IPS-18a (cell line): ENCODE results near the gene TTLL8.
"Not testable (repeated sequence)": the region's sequence is repeated elsewhere in the genome, so short reads cannot be mapped to it uniquely, and the experiment has no call there.

ENCODE experiments used
- H3K27ac ChIP-seq: one replicate; pipeline ENCODE4 v1.5.1; 2013; ENCODE audit warnings: low read length
- H3K27me3 ChIP-seq: one replicate; pipeline ENCODE4 v1.6.1; 2013; ENCODE audit warnings: mild to moderate bottlenecking, low read length; ENCODE audit not compliant: control insufficient read depth, insufficient read depth
- H3K36me3 ChIP-seq: one replicate; pipeline ENCODE4 v1.6.1; 2013; ENCODE audit warnings: low read depth, low read length; ENCODE audit not compliant: control insufficient read depth
- H3K4me1 ChIP-seq: one replicate; pipeline ENCODE4 v1.6.1; 2013; ENCODE audit warnings: low read depth, low read length; ENCODE audit not compliant: control insufficient read depth
- H3K4me3 ChIP-seq: one replicate; pipeline ENCODE4 v1.5.1; 2013; ENCODE audit warnings: low read length
- H3K9ac ChIP-seq: one replicate; pipeline ENCODE4 v1.6.1; 2013; ENCODE audit warnings: mild to moderate bottlenecking, low read length, moderate library complexity
- H3K9me3 ChIP-seq: one replicate; pipeline ENCODE4 v1.6.1; 2013; ENCODE audit warnings: low read depth, low read length; ENCODE audit not compliant: control insufficient read depth

Gene TTLL8

DNA sequence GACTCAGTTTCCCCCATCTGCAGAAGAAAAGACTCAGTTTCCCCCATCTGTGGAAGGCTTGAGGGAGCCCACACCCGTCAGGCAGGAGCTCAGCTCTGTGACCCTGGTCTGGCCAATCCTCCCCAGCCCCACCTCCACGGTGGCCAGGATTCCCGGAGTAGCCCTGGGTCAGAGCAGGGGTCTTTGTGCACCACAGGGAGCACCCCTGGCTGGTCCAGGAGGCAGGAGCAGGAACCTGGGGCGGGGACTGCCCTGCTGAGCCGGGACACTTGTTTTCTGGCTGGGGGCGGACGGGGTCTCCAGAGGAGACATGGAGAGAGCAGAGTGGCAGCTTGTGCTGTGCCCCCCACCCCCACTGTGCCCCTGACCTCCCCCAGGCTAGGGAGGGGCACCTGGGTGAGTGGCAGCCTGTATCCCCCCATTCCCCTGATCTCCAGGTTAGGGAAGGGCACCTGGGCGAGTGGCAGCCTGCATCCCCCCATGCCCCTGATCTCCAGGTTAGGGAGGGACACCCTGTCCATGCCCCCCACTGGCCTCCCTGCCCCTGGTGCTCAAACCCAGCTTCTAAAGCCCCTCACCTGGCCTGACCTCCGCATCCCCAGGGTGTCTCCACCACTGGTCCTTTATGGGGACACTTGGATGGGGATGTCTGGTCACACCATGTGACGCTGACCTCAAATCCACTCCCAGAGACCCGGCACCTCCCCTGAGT, 64.3 kb downstream of the TTLL8 start:
- H3K9ac ChIP-seq = no peak overlapping the region
- H3K4me1 ChIP-seq = no peaks in the 10 kb centered on the region
- H3K4me3 ChIP-seq = no peak overlapping the region
- no peaks in the 10 kb centered on the region for H3K9me3 ChIP-seq
- no peak overlapping the region for H3K27ac ChIP-seq
- H3K36me3 ChIP-seq = no peaks in the 10 kb centered on the region
- H3K27me3 ChIP-seq = no peaks in the 10 kb centered on the region

- Histone ChIP-seq H3K4me3 (no peak overlapping the region), H3K9me3 (no peaks in the 10 kb centered on the region), H3K9ac (no peak overlapping the region), H3K4me1 (no peaks in the 10 kb centered on the region), H3K36me3 (no peaks in the 10 kb centered on the region), H3K27ac (no peak overlapping the region), H3K27me3 (no peaks in the 10 kb centered on the region)
These were observed 65.0 kb downstream of the TTLL8 start for GRCh38 chr22:49992921-49993648.

- Histone ChIP-seq H3K4me1 (no peaks in the 10 kb centered on the region), H3K27ac (no peak overlapping the region), H3K4me3 (no peak overlapping the region), H3K36me3 (no peaks in the 10 kb centered on the region), H3K9me3 (no peaks in the 10 kb centered on the region), H3K9ac (no peak overlapping the region), H3K27me3 (no peaks in the 10 kb centered on the region)
These were observed 66.1 kb downstream of the TTLL8 start for GRCh38 chr22:49991907-49992533.

- no peak overlapping the region for H3K4me3 ChIP-seq
- no peaks in the 10 kb centered on the region for H3K9me3 ChIP-seq
- no peak overlapping the region for H3K9ac ChIP-seq
- H3K36me3 ChIP-seq = no peaks in the 10 kb centered on the region
- H3K27me3 ChIP-seq = peaks cover 7% of the 10 kb centered on the region
- H3K27ac ChIP-seq = no peak overlapping the region
- no peaks in the 10 kb centered on the region for H3K4me1 ChIP-seq
These were observed 66.9 kb downstream of the TTLL8 start for GRCh38 chr22:49991167-49991566.

- H3K4me3 ChIP-seq, H3K36me3 ChIP-seq, H3K27ac ChIP-seq, H3K9me3 ChIP-seq, H3K9ac ChIP-seq, H3K4me1 ChIP-seq: not testable (repeated sequence)
- peaks cover 20% of the 10 kb centered on the region for H3K27me3 ChIP-seq
These were observed 68.3 kb downstream of the TTLL8 start for GRCh38 chr22:49989826-49990225.

- Histone ChIP-seq H3K9ac (no peak overlapping the region), H3K4me1 (no peaks in the 10 kb centered on the region), H3K36me3 (no peaks in the 10 kb centered on the region), H3K27me3 (peaks cover 43% of the 10 kb centered on the region), H3K9me3 (no peaks in the 10 kb centered on the region), H3K27ac (no peak overlapping the region), H3K4me3 (no peak overlapping the region)
These were observed 71.8 kb downstream of the TTLL8 start for GRCh38 chr22:49986325-49986724.

DNA sequence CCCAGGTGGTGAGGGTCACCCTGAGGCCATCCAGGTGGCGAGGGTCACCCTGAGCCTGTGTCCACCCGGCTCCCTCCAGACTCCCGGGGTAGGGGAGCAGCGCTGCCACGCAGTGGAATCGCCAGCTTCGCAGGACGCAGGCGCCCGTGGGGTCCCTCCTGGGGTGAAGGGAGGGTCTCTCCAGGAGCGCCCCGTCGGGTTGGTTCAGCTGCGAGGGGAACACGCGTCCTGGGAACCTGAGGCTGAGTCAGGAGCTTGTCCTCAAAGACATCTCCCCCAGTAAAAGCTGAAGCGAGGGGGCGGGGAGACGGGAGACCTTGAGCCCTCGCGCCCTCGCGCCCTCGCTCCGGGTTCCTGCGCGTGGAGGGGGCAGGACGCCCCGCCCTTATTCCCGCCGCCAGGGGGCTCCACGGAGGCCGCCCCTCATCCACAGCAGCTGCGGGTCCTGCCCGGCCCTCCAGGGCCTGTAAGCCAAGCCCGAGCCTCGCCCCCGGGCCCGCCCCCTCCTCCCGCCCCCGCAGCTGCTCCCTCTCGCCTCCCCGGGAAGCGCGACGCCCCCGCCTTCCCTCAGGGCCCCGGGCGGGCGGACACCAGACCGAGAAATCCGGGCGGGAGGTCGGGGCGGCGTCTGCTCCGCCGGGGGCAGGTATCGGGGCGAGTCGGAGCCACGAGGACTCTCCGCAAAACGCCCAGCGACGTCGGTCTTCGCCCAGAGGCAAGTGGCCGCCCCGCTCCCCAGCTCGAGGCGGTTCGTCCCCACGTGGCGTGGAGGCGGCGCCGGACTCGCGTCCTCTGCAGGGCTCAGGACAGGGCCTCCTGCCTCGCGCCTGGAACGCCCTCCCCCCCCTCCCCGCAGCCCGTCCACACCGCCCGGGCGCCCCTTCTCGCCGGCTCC, 74.7 kb downstream of the TTLL8 start:
- Histone ChIP-seq H3K4me3 (no peak overlapping the region), H3K27ac (no peak overlapping the region), H3K27me3 (peaks cover 43% of the 10 kb centered on the region), H3K9me3 (no peaks in the 10 kb centered on the region), H3K9ac (no peak overlapping the region), H3K4me1 (no peaks in the 10 kb centered on the region), H3K36me3 (no peaks in the 10 kb centered on the region)

DNA sequence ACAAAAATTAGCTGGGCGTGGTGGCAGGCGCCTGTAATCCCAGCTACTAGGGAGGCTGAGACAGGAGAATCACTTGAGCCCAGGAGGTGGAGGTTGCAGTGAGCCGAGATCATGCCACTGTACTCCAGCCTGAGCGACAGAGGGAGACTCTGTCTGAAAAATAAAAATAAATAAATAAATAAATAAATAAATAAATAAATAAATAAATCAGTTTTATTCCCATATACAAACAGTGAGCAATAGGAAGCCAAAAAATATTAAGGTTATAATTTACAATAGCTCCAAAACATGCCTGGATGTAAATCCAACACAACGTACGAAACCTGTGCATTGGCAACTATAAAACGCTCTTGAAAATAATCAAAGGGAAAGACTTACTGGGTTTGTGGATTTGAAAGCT, 76.3 kb downstream of the TTLL8 start:
- H3K36me3 ChIP-seq, H3K9ac ChIP-seq, H3K4me1 ChIP-seq, H3K9me3 ChIP-seq, H3K27ac ChIP-seq, H3K4me3 ChIP-seq: not testable (repeated sequence)
- peaks cover 43% of the 10 kb centered on the region for H3K27me3 ChIP-seq

GRCh38 chr22:49979587-49980264, 78.4 kb downstream of the TTLL8 start:
- Histone ChIP-seq H3K4me3 (no peak overlapping the region), H3K4me1 (no peaks in the 10 kb centered on the region)

DNA sequence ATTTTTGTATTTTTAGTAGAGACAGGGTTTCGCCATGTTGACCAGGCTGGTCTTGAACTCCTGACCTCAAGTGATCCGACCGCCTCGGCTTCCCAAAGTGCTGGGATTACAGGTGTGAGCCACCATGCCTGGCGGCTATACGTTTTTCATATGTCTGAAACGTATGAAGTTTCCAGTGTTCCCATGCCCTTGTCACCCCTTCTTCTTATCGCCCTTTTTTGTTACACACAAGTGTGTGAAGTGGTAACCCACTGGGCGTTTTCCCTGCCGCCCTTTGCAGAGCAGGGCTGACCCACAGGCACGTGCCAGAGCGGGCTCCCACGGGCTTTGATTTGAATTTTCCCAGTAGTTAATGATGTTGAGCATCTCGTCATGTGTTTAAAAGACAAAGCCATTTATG, 80.5 kb downstream of the TTLL8 start:
- H3K4me1 ChIP-seq = no peaks in the 10 kb centered on the region
- no peaks in the 10 kb centered on the region for H3K9me3 ChIP-seq
- no peak overlapping the region for H3K4me3 ChIP-seq
- H3K36me3 ChIP-seq = no peaks in the 10 kb centered on the region
- H3K27ac ChIP-seq = no peak overlapping the region
- no peak overlapping the region for H3K9ac ChIP-seq
- peaks cover 8% of the 10 kb centered on the region for H3K27me3 ChIP-seq

More at GRCh38 chr22:49979587-49980264, 78.4 kb downstream of the TTLL8 start:
- H3K9me3 ChIP-seq = no peaks in the 10 kb centered on the region
- no peak overlapping the region for H3K9ac ChIP-seq
- H3K27me3 ChIP-seq = peaks cover 23% of the 10 kb centered on the region
- no peak overlapping the region for H3K27ac ChIP-seq
- no peaks in the 10 kb centered on the region for H3K36me3 ChIP-seq
